Uterus (tissue), 4 donors: ENCODE measurements around the gene FAM168A. TPM values are rescaled to one million over a fixed set of nuclear protein-coding genes. Genes with fewer than 3 reads are reported as not detected.

Experiments used
- DNase-seq, 2 donors: peaks; one replicate each; pipeline ENCODE4 v3.0.0-alpha.2; 2019 to 2020
- H3K27ac ChIP-seq, 2 donors: fragments of 200-600 bp; sonication (generic); 1 replicate in 1 of 2; 2 replicates in 1 of 2; pipeline ENCODE4 v1.5.1; 2016 to 2018
- H3K27me3 ChIP-seq, 2 donors: fragments of 200-600 bp; sonication (generic); one replicate each; pipeline ENCODE4 v1.5.1; 2018 to 2019; ENCODE audit warnings: control low read depth in 1 of 2
- H3K36me3 ChIP-seq, 2 donors: fragments of 200-600 bp; sonication (generic); one replicate each; pipeline ENCODE4 v1.5.1; 2019; ENCODE audit warnings: control low read depth in 1 of 2
- H3K4me1 ChIP-seq, 2 donors: fragments of 200-600 bp; sonication (generic); one replicate each; pipeline ENCODE4 v1.5.1; 2018 to 2019; ENCODE audit warnings: control low read depth in 1 of 2
- H3K4me3 ChIP-seq, 2 donors: fragments of 200-600 bp; sonication (generic); 1 replicate in 1 of 2; 2 replicates in 1 of 2; pipeline ENCODE4 v1.5.1; 2018 to 2019; ENCODE audit warnings: mild to moderate bottlenecking in 1 of 2
- H3K9me3 ChIP-seq, 2 donors: fragments of 200-600 bp; sonication (generic); one replicate each; pipeline ENCODE4 v1.5.1; 2019; ENCODE audit warnings: control low read depth in 1 of 2
- POLR2A ChIP-seq, 2 donors: fragments of 450-650 bp; IDR thresholded peaks; one replicate each; pipeline ENCODE4 v1.6.1; 2016; ENCODE audit warnings: antibody characterized with exemption in 2 of 2, mild to moderate bottlenecking in 1 of 2, moderate library complexity in 1 of 2
- intact Hi-C: fragments of 100-400 bp; cut with DNase I; formaldehyde crosslinking; loops from one replicate; pipeline ENCODE4 v1.15.1; 2023; ENCODE audit warnings: low total_unique reads
- small RNA-seq: library from RNA; depleted of rRNA; stranded (forward); fragments of <200 nt; gene quantifications from one replicate; pipeline ENCODE3, GENCODE V24; 2016
- total RNA-seq, 4 donors: library from RNA; depleted of rRNA in 3 of 4; stranded (reverse); fragments of >200 nt in 3 of 4; gene quantifications; one replicate each; pipeline versions ENCODE4 v1.1.0 to v1.2.4, GENCODE V29; 2014 to 2023
- TF ChIP-seq, protein P1 (sequence below), 4 experiments: fragments of 200-600 bp in 2 of 4; fragments of 450-650 bp in 2 of 4; sonication (generic) in 2 of 4; IDR thresholded peaks; one replicate each; pipeline ENCODE4 v1.5.1; 2016 to 2019; ENCODE audit warnings: antibody characterized with exemption in 4 of 4, mild to moderate bottlenecking in 2 of 4, moderate library complexity in 1 of 4
- donor health status: DM: yes; HTN: yes; CAD: no.

The FAM168A gene
- total RNA-seq, 4 donors from 2014 or later, result 7.9 to 50.3 (median 25.8) TPM

DNA sequence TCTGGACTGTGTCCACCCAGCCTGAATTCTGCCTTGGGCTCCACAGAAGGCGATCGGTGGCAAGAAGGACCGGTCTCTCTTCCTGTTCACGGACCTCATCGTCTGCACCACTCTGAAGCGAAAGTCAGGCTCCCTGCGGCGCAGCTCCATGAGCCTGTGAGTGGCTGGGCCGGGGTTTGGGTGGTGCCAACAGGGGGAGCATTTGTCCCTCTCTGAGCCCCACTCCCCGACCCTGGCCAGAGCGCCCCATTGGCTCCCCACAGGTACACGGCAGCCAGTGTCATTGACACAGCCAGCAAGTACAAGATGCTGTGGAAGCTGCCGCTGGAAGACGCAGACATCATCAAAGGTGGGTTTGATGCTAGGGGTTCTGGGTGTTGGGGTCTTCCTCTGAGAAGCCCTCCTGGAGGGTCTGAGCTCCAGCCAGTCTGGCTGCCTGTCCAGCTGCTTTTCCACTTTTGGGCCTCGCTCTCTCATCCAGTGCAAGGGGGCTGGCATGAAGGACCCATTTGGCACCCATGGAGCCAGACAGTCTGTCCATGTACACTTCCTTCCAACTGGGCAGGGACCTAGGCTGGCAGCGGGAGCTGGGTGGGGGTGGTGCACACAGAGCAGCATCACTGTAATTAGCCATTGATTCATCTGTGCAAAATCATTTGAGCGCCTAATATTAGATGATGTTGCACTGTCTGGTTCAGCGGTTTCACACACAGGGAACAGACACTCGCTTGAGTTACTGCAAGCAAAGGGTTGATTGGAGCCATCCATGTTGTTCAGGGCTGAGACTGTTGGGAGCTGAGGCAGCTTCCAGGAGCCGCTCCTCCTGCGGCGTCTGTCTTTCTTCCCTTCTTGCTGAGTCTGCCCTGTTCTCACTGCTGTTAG, 240.7 kb downstream of the FAM168A start:
- intact Hi-C loops, result no loop called here
- Histone ChIP-seq H3K36me3 (no peaks in the 10 kb centered on the region), H3K4me1 (no peaks in the 10 kb centered on the region), H3K4me3 (no peak overlapping the region), H3K27ac (no peak overlapping the region), H3K27me3 (no peaks in the 10 kb centered on the region), H3K9me3 (no peaks in the 10 kb centered on the region)
- no peak for DNase-seq
- TF ChIP-seq POLR2A (IDR thresholded peaks at IDR 0.05), result no peak
- TF ChIP-seq, protein P1, sequence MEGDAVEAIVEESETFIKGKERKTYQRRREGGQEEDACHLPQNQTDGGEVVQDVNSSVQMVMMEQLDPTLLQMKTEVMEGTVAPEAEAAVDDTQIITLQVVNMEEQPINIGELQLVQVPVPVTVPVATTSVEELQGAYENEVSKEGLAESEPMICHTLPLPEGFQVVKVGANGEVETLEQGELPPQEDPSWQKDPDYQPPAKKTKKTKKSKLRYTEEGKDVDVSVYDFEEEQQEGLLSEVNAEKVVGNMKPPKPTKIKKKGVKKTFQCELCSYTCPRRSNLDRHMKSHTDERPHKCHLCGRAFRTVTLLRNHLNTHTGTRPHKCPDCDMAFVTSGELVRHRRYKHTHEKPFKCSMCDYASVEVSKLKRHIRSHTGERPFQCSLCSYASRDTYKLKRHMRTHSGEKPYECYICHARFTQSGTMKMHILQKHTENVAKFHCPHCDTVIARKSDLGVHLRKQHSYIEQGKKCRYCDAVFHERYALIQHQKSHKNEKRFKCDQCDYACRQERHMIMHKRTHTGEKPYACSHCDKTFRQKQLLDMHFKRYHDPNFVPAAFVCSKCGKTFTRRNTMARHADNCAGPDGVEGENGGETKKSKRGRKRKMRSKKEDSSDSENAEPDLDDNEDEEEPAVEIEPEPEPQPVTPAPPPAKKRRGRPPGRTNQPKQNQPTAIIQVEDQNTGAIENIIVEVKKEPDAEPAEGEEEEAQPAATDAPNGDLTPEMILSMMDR (IDR thresholded peaks at IDR 0.05), result no peak

DNA sequence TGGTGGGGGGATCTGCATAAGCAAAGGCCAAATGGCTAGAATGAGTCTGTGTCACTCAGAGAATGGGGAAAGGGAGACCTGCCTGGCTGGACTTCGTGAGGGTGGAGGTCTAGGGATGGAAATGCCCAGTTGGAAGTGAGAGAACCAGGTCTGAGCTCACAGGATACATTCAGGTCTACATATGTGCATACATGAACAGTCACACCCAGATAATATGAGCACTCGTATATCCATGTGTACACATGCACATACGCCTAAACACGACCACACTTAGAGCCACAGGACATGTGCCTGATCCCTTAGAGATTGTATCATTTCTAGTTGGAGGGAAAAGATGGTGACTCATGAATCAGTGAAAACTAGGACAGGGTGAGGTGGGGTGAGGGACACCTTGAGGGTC, 242.8 kb downstream of the FAM168A start:
- H3K4me3 ChIP-seq, result no peak overlapping the region
- H3K27me3 ChIP-seq, result no peaks in the 10 kb centered on the region
- H3K36me3 ChIP-seq, result no peaks in the 10 kb centered on the region
- H3K4me1 ChIP-seq, result no peaks in the 10 kb centered on the region
- TF ChIP-seq, protein P1 (IDR thresholded peaks at IDR 0.05), result no peak
- H3K9me3 ChIP-seq, result no peaks in the 10 kb centered on the region
- DNase-seq, result no peak
- intact Hi-C loops, result no loop called here
- H3K27ac ChIP-seq, result no peak overlapping the region

DNA sequence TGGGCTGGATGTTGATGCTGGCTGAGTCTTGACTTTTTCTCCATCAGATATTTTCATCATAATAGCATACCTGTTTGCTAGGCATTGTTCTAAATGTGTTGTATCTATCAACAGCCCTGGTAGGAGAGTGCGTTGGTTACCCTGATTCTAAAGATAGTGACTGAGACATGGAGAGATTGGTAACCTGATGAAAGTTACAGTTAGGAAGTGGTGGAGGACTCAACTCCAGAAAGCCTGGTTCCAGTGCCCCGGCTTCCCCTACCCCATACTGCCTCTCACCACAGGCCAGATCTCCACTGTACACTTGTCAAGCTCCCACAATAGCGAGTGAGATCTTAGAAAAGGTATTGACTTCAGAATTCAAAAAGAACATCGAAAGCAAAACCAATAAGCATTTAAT, 244.5 kb downstream of the FAM168A start:
- DNase-seq, result no peak
- no peaks in the 10 kb centered on the region for H3K36me3 ChIP-seq
- no peaks in the 10 kb centered on the region for H3K27me3 ChIP-seq
- H3K27ac ChIP-seq, result no peak overlapping the region
- H3K4me3 ChIP-seq, result no peak overlapping the region
- no peak for TF ChIP-seq POLR2A (IDR thresholded peaks at IDR 0.05)
- TF ChIP-seq, protein P1 (IDR thresholded peaks at IDR 0.05), result no peak
- intact Hi-C loops, result no loop called here
- no peaks in the 10 kb centered on the region for H3K4me1 ChIP-seq
- H3K9me3 ChIP-seq, result no peaks in the 10 kb centered on the region

DNA sequence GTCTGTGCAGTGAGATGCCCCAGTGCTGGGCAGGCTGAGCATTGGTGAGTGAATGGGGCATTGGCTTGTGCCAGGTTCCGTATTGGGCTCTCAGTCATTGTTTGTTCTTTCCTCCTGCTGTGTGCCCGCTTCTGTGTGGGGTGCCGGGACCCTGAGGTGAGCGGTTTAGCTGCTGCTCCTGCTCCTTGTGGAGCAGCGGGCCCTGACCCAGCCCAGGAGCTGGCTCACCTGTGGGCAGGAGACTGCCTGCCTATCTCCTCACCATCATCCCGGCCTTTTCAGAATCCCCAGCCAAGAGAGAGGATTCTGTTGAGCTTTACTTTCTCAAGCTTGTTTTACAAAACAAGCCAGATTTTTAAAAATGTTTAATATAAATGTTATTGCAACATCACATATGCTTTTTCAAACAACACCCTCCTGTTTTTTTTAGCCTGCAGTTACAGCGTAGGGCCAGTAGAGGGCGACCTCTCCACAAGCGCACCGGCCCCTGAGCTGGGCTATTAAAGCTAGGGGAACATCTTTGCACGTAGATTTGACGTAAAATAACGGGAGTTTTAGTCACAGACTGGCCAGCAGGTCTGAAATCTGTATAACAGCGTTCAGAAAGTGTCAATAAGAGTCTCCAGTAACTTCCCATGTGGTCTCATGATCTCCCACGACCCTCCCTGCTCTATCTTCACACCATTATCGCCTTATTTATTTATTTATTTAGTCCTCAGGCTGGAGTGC, 246.8 kb downstream of the FAM168A start:
- Histone ChIP-seq H3K27me3 (no peaks in the 10 kb centered on the region), H3K4me3 (no peak overlapping the region), H3K9me3 (no peaks in the 10 kb centered on the region), H3K4me1 (no peaks in the 10 kb centered on the region), H3K36me3 (no peaks in the 10 kb centered on the region), H3K27ac (peak overlapping the region in 1 of 2 donors; percentile 41)
- DNase-seq, result peak in 1 of 2 donors; percentile 64
- intact Hi-C loops, result no loop called here
- TF ChIP-seq, protein P1 (IDR thresholded peaks at IDR 0.05), result peak; percentile 85 to 96 (median 90)
- TF ChIP-seq POLR2A (IDR thresholded peaks at IDR 0.05), result no peak

Small RNA genes within 50 kb of the gene (small RNA-seq; reads per million reads assigned to genes)
- gene AP000763.2 (not detected), gene HMGN2P38 (not detected)

Other genes starting within 250 kb of the FAM168A start
- 1 to 10 TPM in 2 of 4 donors, under 1 TPM in 1, not detected in 1; 0.29 to 5.8 (median 3.3) TPM for gene RELT, start 221.7 kb downstream of the FAM168A start, total RNA-seq
- 1 to 10 TPM in 3 of 4 donors, not detected in 1; 5.6 to 7.5 (median 6.9) TPM for gene PLEKHB1, start 48.5 kb upstream of the FAM168A start, total RNA-seq
- gene RAB6A, start 163.0 kb upstream of the FAM168A start, total RNA-seq, result 100 to 1,000 TPM in 3 of 4 donors, 10 to 100 TPM in 1; 75.9 to 129 (median 119) TPM
- 10 to 100 TPM in 2 of 4 donors, 1 to 10 TPM in 2; 5.6 to 29.6 (median 11.9) TPM for gene MRPL48, start 189.8 kb upstream of the FAM168A start, total RNA-seq